GM12892 (cell line): ENCODE data around the gene MYOZ3.

ENCODE experiments used
- POLR2A ChIP-seq: IDR thresholded peaks from 2 replicates; pipeline ENCODE4 v1.6.1; 2011; ENCODE audit warnings: low read depth, low read length, control low read depth
- POLR2AphosphoS5 ChIP-seq: IDR thresholded peaks from 2 replicates; pipeline ENCODE4 v1.6.1; 2011; ENCODE audit warnings: low read depth, low read length, control low read depth

DNA sequence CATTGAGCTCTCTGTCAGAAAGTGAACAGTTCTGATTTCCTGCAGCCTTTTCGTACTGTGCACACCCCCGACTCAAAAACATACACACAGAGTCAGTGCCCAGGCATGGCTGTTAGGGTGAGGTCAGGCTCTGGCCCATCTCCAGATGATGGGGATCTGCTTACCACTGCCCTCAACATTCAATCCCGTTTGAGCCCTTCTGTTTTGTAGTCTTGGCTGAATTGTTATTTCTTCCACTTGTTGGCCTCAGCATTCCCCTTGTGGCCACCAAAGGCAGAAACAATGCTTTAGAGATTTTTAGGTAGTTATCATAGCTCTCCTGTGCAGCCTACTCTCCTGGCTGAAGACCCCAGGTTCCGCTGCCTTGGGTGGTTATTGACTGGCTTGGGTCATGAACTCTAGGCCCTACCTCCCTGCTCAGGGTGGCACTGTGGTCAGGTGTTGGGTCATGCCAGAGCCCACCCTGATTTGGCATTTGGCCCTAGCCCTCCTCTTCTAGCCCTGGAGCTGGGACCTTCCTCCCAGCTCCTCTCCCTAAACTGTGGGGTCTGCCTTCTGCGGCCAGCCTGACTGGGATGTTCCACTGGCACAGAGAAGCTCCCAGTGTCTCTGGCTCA lies 7.8 kb upstream of the MYOZ3 start:
- no peak for TF ChIP-seq POLR2A
- TF ChIP-seq POLR2AphosphoS5: no peak
